GM23338 (cell line): ENCODE data around the gene ZYX. TPM values are rescaled to one million over a fixed set of nuclear protein-coding genes. Genes with fewer than 3 reads are reported as not detected.

Experiments
- ATAC-seq: fragments of 200-7000 bp; cut with Tn5 transposase; 3 replicates; pipeline ENCODE4 v1.9.1; 2020
- DNase-seq: peaks from one replicate; pipeline ENCODE4 v3.0.0-alpha.2; 2015; ENCODE audit warnings: low spot score
- H2AFZ ChIP-seq: fragments of 200-600 bp; sonication (generic); 2 replicates; pipeline ENCODE4 v1.8.0; 2016; ENCODE audit warnings: antibody characterized with exemption, mild to moderate bottlenecking, moderate library complexity
- H3F3A ChIP-seq: fragments of 200-600 bp; sonication (generic); replicated peaks from 2 replicates; pipeline ENCODE4 v1.8.0; 2017; ENCODE audit warnings: antibody characterized with exemption, mixed run types, low read depth
- H3K27ac ChIP-seq: fragments of 200-600 bp; sonication (generic); 2 replicates; pipeline ENCODE4 v1.6.1; 2016; ENCODE audit warnings: low read depth
- H3K27me3 ChIP-seq: fragments of 200-600 bp; sonication (generic); 2 replicates; pipeline ENCODE4 v1.8.0; 2016; ENCODE audit warnings: mild to moderate bottlenecking, mixed run types, moderate library complexity; ENCODE audit not compliant: insufficient read depth
- H3K36me3 ChIP-seq: fragments of 200-600 bp; sonication (generic); 2 replicates; pipeline ENCODE4 v1.8.0; 2016; ENCODE audit warnings: mild to moderate bottlenecking; ENCODE audit not compliant: insufficient read depth
- H3K4me1 ChIP-seq: fragments of 200-600 bp; sonication (generic); 2 replicates; pipeline ENCODE4 v1.8.0; 2016; ENCODE audit warnings: mild to moderate bottlenecking, moderate library complexity; ENCODE audit not compliant: insufficient read depth
- H3K4me2 ChIP-seq: fragments of 200-600 bp; sonication (generic); 2 replicates; pipeline ENCODE4 v1.7.1; 2017; ENCODE audit warnings: mixed run types
- H3K4me3 ChIP-seq: fragments of 200-600 bp; sonication (generic); 2 replicates; pipeline ENCODE4 v1.6.1; 2016; ENCODE audit warnings: mixed run types
- H3K79me2 ChIP-seq: fragments of 200-600 bp; sonication (generic); replicated peaks from 2 replicates; pipeline ENCODE4 v1.8.0; 2017; ENCODE audit warnings: mild to moderate bottlenecking; ENCODE audit not compliant: insufficient read depth
- H3K9me2 ChIP-seq: fragments of 200-600 bp; sonication (generic); 2 replicates; pipeline ENCODE4 v1.8.0; 2017; ENCODE audit not compliant: insufficient read depth
- H4K20me1 ChIP-seq: fragments of 200-600 bp; sonication (generic); replicated peaks from 2 replicates; pipeline ENCODE4 v1.8.0; 2017; ENCODE audit warnings: mild to moderate bottlenecking; ENCODE audit not compliant: insufficient read depth
- H3K27ac Mint-ChIP-seq: 2 replicates; pipeline ENCODE4 v1.8.0; 2020; ENCODE audit warnings: inconsistent platforms, mild to moderate bottlenecking, moderate library complexity, mixed read lengths
- H3K27me3 Mint-ChIP-seq: 3 replicates; pipeline ENCODE4 v1.8.0; 2022; ENCODE audit warnings: low read depth, mild to moderate bottlenecking, moderate library complexity, mixed read lengths, inconsistent platforms; ENCODE audit not compliant: insufficient read depth, poor library complexity
- H3K36me3 Mint-ChIP-seq: 3 replicates; pipeline ENCODE4 v1.8.0; 2021; ENCODE audit warnings: low read depth, mild to moderate bottlenecking, inconsistent platforms, moderate library complexity, mixed read lengths
- H3K4me1 Mint-ChIP-seq: 3 replicates; pipeline ENCODE4 v1.8.0; 2020; ENCODE audit warnings: mild to moderate bottlenecking, inconsistent platforms, mixed read lengths
- H3K4me3 Mint-ChIP-seq: 3 replicates; pipeline ENCODE4 v1.8.0; 2021; ENCODE audit warnings: moderate library complexity, mild to moderate bottlenecking, inconsistent platforms, mixed read lengths
- H3K9me3 Mint-ChIP-seq: 3 replicates; pipeline ENCODE4 v1.8.0; 2020; ENCODE audit warnings: moderate library complexity, mild to moderate bottlenecking, inconsistent platforms, mixed read lengths
- CREB1 ChIP-seq: fragments of 250-450 bp; sonication (Bioruptor Pico); IDR thresholded peaks from 2 replicates; pipeline ENCODE4 v1.5.0; 2020; ENCODE audit warnings: low read depth, mild to moderate bottlenecking, moderate library complexity
- EZH2 ChIP-seq: fragments of 200-600 bp; sonication (generic); IDR thresholded peaks from one replicate; pipeline ENCODE4 v1.8.0; 2017; ENCODE audit warnings: antibody characterized with exemption, mild to moderate bottlenecking, low read depth; ENCODE audit not compliant: unreplicated experiment
- EZH2phosphoT487 ChIP-seq: fragments of 200-600 bp; sonication (generic); IDR thresholded peaks from one replicate; pipeline ENCODE4 v1.8.1; 2018; ENCODE audit warnings: antibody characterized with exemption; ENCODE audit not compliant: unreplicated experiment
- polyA plus RNA-seq: library from polyadenylated mRNA; unstranded; fragments of >200 nt; fragmentation: Nextera tagmentation; extraction: Ambion mirVana; gene quantifications from 2 replicates; pipeline ENCODE4 v1.2.1, GENCODE V29; 2016
- total RNA-seq: library from RNA; depleted of rRNA; stranded (reverse); fragments of >200 nt; shearing (Covaris generic); gene quantifications from 2 replicates; pipeline ENCODE4 v1.2.3, GENCODE V29; 2014
- TF ChIP-seq, protein P1 (sequence below): IDR thresholded peaks from 2 replicates; pipeline ENCODE4 v1.6.1; 2016; ENCODE audit warnings: antibody characterized with exemption
- TF ChIP-seq, protein P2 (sequence below), 2 experiments: fragments of 200-600 bp in 1 of 2; sonication (generic) in 1 of 2; conservative IDR thresholded peaks; 2 replicates each; pipeline versions ENCODE4 v1.5.1 to v1.6.1; 2016 to 2017; ENCODE audit warnings: antibody characterized with exemption in 2 of 2, low read depth in 2 of 2, mild to moderate bottlenecking in 2 of 2, moderate library complexity in 1 of 2
- TF ChIP-seq, protein P3 (sequence below): IDR thresholded peaks from one replicate; pipeline ENCODE4 v1.6.1; 2018; ENCODE audit warnings: antibody characterized with exemption; ENCODE audit not compliant: unreplicated experiment

The ZYX gene
- total and polyA plus RNA-seq, 2 experiments from 2014 or later: 111 to 141 TPM

DNA sequence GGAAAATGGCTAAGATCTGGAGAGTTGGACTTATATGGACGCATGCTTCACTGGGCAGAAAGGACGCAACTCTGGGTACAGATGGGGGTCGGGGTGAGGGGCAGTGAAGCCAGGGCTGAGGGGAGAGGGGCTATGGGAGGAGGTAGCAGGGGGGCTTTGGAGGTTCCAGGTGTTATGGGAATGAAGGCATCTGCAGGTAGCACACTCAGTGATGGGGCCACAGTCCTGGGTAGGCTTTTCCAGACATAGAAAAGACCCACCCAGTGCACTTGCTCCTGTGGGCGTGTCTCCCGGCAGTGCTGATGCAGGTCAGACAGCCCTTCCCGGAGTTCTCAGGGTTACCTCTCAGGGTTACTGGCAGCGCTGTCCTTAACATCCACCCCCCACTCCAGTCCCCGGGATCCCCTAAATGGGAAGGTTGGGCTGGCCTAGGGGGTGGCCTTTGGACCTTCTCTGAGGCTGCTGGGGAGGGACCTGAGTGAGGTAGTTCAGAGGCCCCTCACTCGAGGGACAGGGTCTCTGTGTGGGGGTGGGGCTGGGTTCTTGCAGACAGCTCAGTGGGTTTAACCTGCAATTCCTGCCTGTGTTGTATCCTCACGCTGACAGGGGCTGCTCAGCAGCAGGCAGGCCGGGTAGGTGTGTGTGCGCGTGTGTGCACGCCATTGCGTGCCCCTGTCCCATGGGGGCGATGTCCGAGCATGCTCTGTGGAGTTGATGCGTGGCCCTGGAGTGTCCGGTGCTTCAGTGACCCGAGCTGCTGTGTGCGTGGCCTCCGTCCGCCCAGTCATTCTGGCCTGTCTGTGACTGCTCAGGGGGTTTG is 6.2 kb downstream of the ZYX start:
- no peak overlapping the region for H3K4me2 ChIP-seq
- H3K36me3 ChIP-seq: peaks cover 13% of the 10 kb centered on the region
- TF ChIP-seq EZH2 (no peak), CREB1 (CRISPR knock-in tag) (no peak), EZH2phosphoT487 (no peak)
- TF ChIP-seq, protein P1, sequence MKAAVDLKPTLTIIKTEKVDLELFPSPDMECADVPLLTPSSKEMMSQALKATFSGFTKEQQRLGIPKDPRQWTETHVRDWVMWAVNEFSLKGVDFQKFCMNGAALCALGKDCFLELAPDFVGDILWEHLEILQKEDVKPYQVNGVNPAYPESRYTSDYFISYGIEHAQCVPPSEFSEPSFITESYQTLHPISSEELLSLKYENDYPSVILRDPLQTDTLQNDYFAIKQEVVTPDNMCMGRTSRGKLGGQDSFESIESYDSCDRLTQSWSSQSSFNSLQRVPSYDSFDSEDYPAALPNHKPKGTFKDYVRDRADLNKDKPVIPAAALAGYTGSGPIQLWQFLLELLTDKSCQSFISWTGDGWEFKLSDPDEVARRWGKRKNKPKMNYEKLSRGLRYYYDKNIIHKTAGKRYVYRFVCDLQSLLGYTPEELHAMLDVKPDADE: no peak
- TF ChIP-seq, protein P2, sequence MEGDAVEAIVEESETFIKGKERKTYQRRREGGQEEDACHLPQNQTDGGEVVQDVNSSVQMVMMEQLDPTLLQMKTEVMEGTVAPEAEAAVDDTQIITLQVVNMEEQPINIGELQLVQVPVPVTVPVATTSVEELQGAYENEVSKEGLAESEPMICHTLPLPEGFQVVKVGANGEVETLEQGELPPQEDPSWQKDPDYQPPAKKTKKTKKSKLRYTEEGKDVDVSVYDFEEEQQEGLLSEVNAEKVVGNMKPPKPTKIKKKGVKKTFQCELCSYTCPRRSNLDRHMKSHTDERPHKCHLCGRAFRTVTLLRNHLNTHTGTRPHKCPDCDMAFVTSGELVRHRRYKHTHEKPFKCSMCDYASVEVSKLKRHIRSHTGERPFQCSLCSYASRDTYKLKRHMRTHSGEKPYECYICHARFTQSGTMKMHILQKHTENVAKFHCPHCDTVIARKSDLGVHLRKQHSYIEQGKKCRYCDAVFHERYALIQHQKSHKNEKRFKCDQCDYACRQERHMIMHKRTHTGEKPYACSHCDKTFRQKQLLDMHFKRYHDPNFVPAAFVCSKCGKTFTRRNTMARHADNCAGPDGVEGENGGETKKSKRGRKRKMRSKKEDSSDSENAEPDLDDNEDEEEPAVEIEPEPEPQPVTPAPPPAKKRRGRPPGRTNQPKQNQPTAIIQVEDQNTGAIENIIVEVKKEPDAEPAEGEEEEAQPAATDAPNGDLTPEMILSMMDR (conservative IDR thresholded peaks at IDR 0.05; ENCODE audit: low read depth in 2 of 2): peak; percentile 53 to 62
- TF ChIP-seq, protein P3, sequence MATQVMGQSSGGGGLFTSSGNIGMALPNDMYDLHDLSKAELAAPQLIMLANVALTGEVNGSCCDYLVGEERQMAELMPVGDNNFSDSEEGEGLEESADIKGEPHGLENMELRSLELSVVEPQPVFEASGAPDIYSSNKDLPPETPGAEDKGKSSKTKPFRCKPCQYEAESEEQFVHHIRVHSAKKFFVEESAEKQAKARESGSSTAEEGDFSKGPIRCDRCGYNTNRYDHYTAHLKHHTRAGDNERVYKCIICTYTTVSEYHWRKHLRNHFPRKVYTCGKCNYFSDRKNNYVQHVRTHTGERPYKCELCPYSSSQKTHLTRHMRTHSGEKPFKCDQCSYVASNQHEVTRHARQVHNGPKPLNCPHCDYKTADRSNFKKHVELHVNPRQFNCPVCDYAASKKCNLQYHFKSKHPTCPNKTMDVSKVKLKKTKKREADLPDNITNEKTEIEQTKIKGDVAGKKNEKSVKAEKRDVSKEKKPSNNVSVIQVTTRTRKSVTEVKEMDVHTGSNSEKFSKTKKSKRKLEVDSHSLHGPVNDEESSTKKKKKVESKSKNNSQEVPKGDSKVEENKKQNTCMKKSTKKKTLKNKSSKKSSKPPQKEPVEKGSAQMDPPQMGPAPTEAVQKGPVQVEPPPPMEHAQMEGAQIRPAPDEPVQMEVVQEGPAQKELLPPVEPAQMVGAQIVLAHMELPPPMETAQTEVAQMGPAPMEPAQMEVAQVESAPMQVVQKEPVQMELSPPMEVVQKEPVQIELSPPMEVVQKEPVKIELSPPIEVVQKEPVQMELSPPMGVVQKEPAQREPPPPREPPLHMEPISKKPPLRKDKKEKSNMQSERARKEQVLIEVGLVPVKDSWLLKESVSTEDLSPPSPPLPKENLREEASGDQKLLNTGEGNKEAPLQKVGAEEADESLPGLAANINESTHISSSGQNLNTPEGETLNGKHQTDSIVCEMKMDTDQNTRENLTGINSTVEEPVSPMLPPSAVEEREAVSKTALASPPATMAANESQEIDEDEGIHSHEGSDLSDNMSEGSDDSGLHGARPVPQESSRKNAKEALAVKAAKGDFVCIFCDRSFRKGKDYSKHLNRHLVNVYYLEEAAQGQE: no peak
- H3K27ac Mint-ChIP-seq: peak overlapping the region; percentile 53; the same call in 1 of the 2 replicates
- peaks cover 28% of the 10 kb centered on the region for H3K27me3 Mint-ChIP-seq
- H3K9me2 ChIP-seq: no peaks in the 10 kb centered on the region
- peak overlapping the region; percentile 50; the same call in 1 of the 2 replicates for H3K27ac ChIP-seq
- peak; percentile 43 for ATAC-seq
- no peaks in the 10 kb centered on the region; the same call in 2 of the 3 replicates for H3K9me3 Mint-ChIP-seq
- peaks cover 12% of the 10 kb centered on the region; the same call in 1 of the 2 replicates for H3K4me1 ChIP-seq
- no peak overlapping the region for H3K4me3 ChIP-seq
- H3K79me2 ChIP-seq: peaks cover 41% of the 10 kb centered on the region
- peaks cover 34% of the 10 kb centered on the region for H4K20me1 ChIP-seq
- H3F3A ChIP-seq: peaks cover 57% of the 10 kb centered on the region
- H3K36me3 Mint-ChIP-seq: peaks cover 41% of the 10 kb centered on the region
- no peaks in the 10 kb centered on the region for H3K27me3 ChIP-seq
- no peak overlapping the region for H3K4me3 Mint-ChIP-seq
- H2AFZ ChIP-seq: no peak overlapping the region
- DNase-seq: peak; percentile 61
- H3K4me1 Mint-ChIP-seq: peaks cover 14% of the 10 kb centered on the region; the same call in 2 of the 3 replicates
